ENCODE measurements around the gene CORO2B.

Gene CORO2B

DNA sequence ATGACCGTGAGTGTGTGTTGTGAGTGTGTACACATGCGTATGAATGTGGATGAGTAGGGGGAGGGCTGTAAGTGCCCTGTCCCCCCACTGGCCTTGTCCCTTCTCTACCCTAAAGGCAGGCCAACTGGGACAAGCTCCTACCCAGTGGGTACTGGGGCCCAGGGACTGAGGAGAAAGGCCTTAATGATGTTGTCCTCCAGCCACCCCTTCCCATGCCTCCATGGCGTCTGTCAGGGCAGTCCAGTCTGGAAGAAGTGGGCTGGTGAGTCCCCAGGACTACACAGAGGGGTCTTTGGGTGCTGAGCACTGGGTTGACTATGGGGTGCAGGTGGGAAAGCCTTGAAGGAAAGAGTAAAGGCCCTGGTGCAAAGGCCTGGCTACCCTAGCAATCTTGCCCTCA is 16.9 kb upstream of the CORO2B start:
- no peak overlapping the region for H3K27ac ChIP-seq
- TF ChIP-seq CTCF (IDR thresholded peaks at IDR 0.05): no peak
- H3K36me3 ChIP-seq: no peaks in the 10 kb centered on the region
- H3K4me1 ChIP-seq (ENCODE audit: control insufficient read depth in 1 of 2, insufficient read depth in 1 of 2, low read depth in 1 of 2, low read length in 1 of 2): peaks cover 21 to 22% of the 10 kb centered on the region in 2 experiments
- H3K9me3 ChIP-seq: no peaks in the 10 kb centered on the region
- H3K27me3 ChIP-seq: peaks cover 47% of the 10 kb centered on the region
- no peak overlapping the region for H3K4me3 ChIP-seq (ENCODE audit: low read depth in 1 of 2, low read length in 1 of 2)

GRCh38 chr15:68564173-68564572 is 14.6 kb upstream of the CORO2B start:
- no peaks in the 10 kb centered on the region for H3K36me3 ChIP-seq
- H3K4me1 ChIP-seq (ENCODE audit: control insufficient read depth in 1 of 2, insufficient read depth in 1 of 2, low read depth in 1 of 2, low read length in 1 of 2): peaks cover 8 to 9% of the 10 kb centered on the region in 2 experiments
- TF ChIP-seq CTCF (IDR thresholded peaks at IDR 0.05): no peak
- no peak overlapping the region for H3K4me3 ChIP-seq (ENCODE audit: low read depth in 1 of 2, low read length in 1 of 2)
- H3K27ac ChIP-seq: no peak overlapping the region
- peaks cover 46% of the 10 kb centered on the region for H3K27me3 ChIP-seq
- no peaks in the 10 kb centered on the region for H3K9me3 ChIP-seq

DNA sequence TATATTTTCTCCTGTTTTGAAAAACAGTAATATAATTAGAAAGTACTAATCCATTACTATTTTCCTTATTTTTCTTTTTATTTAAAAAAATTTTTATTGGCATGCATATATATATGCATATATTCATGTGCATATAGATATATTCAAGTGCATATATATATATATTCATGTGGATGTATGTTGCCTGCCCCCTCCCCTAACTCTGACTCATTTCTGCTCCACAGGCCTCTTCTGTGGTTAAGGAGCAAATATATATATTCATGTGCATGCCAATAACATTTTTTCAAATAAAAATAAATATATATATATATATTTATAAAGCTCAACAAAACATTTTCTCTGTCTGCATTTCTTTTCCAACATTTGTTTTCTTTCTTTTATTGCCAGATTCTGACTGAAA is 13.6 kb upstream of the CORO2B start:
- H3K27me3 ChIP-seq: peaks cover 46% of the 10 kb centered on the region
- H3K9me3 ChIP-seq: no peaks in the 10 kb centered on the region
- H3K36me3 ChIP-seq: no peaks in the 10 kb centered on the region
- H3K4me3 ChIP-seq (ENCODE audit: low read depth in 1 of 2, low read length in 1 of 2): no peak overlapping the region
- no peak overlapping the region for H3K27ac ChIP-seq
- H3K4me1 ChIP-seq (ENCODE audit: control insufficient read depth in 1 of 2, insufficient read depth in 1 of 2, low read depth in 1 of 2, low read length in 1 of 2): no peaks in the 10 kb centered on the region
- TF ChIP-seq CTCF (IDR thresholded peaks at IDR 0.05): no peak

DNA sequence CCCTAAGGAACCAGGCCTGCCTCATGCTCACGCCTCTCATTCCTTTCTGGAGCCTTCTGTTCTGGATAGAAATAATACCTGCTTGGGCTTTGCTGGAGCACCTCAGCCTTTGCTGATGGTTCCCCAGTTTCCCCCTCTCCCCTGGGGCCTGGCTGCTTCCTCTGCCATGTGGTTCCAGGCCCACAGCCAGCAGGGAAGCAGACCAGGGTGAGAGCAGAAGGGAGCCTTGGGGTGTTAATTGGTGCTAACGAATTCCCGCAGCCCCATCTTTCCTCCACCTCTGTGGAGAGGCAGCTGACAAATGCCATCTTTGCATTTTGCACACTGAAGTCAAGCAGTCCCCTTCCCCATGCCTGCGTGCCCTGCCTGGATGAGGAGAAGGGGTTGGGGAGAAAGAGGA is 13.1 kb upstream of the CORO2B start:
- no peaks in the 10 kb centered on the region for H3K36me3 ChIP-seq
- no peak for TF ChIP-seq CTCF (IDR thresholded peaks at IDR 0.05)
- no peaks in the 10 kb centered on the region for H3K9me3 ChIP-seq

DNA sequence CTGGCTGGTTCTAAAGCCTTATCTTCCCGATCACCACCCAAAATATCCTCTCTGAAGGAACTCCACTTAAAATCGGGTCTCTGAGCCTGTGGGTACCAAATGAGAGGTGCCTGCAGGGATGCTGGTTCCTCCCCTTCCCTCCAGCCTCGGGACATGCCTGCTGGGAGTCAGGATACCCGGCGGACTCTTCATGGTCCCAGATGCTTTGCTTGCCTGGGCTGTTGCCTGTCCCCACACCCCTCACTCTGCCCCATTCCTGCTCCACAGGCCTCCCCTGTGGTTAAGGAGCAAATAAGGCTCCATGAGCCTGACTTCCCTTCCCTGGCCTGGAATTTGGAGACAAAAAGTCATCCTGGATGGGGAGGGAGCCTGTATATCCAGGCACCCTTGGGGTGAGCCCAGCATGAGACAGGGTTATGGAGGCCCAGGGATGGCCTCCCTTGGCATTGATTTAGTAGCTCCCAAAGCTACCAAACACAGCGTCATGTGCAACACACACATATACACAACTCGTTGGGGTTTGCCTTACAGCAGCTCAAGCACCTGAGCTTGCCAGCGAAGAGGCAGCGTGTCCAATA is 12.3 kb upstream of the CORO2B start:
- TF ChIP-seq CTCF (IDR thresholded peaks at IDR 0.05): no peak
- Histone ChIP-seq H3K36me3 (no peaks in the 10 kb centered on the region), H3K4me1 (ENCODE audit: control insufficient read depth in 1 of 2, insufficient read depth in 1 of 2, low read depth in 1 of 2, low read length in 1 of 2) (no peaks in the 10 kb centered on the region), H3K4me3 (ENCODE audit: low read depth in 1 of 2, low read length in 1 of 2) (no peak overlapping the region), H3K27me3 (peaks cover 44% of the 10 kb centered on the region), H3K9me3 (no peaks in the 10 kb centered on the region), H3K27ac (no peak overlapping the region)

More for the DNA sequence above, 13.1 kb upstream of the CORO2B start:
- H3K4me1 ChIP-seq (ENCODE audit: control insufficient read depth in 1 of 2, insufficient read depth in 1 of 2, low read depth in 1 of 2, low read length in 1 of 2): no peaks in the 10 kb centered on the region
- H3K27me3 ChIP-seq: peaks cover 44% of the 10 kb centered on the region
- H3K4me3 ChIP-seq (ENCODE audit: low read depth in 1 of 2, low read length in 1 of 2): no peak overlapping the region
- H3K27ac ChIP-seq: no peak overlapping the region

DNA sequence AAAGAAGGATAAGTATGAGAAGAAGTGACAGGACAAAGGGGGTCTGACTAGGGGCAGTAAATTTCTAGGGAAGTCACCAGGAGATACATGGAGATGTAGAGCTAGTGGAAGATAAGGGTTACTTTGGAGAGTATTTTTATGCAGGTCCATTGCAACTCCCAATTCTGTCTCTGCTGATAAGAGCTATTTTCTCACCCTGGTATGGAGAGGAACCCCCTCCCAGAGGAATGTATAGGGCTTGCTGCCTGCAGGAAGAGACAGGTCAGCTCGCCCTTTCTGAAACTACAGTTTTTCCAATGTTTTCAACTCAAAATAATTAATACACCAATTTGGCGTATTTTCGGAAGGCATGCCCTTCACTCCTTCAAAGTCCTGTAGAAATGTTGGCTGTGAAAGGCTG is 11.4 kb upstream of the CORO2B start:
- Histone ChIP-seq H3K27ac (no peak overlapping the region), H3K27me3 (peaks cover 51% of the 10 kb centered on the region), H3K4me3 (ENCODE audit: low read depth in 1 of 2, low read length in 1 of 2) (no peak overlapping the region), H3K36me3 (no peaks in the 10 kb centered on the region), H3K4me1 (ENCODE audit: control insufficient read depth in 1 of 2, insufficient read depth in 1 of 2, low read depth in 1 of 2, low read length in 1 of 2) (no peaks in the 10 kb centered on the region), H3K9me3 (no peaks in the 10 kb centered on the region)
- no peak for TF ChIP-seq CTCF (IDR thresholded peaks at IDR 0.05)
